Measurements from ENCODE around the gene SCRN2.

DNA sequence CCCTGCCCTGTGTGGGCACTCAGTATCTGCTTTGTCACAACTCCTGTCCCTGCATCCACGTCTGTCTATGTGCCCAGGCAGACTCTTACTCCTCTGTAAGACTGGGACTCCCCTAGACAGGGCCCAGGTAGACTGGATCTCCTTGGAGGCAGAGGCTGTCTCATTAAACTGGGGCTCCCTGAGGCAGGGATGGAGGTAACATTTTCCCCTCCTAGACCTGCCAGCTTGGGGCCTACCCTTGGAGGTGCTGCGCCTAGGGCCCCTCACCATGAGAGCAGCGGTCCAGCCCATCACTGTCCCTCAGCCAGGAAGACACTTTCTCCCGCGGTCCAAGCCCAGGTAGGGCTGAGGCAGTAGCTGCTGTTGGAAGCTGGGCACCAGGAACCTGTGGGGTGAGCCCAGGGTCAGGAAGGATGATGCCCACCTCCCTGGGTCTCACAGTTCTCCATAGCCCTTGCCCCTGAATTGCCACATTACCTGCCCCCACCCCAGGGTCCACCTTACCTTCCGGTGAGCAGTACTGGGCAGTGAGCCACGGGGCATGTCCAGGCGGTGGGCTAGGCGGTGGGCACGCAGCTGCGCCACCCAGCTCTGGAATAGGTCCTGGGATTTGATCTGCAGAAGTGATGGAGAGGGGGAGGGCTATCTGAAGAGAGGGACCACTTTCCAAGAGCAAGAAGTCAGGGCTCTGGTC lies 22.9 kb downstream of the SCRN2 start:
- TF ChIP-seq POLR2A (IDR thresholded peaks at IDR 0.05): no peak
- TF ChIP-seq, protein P1, sequence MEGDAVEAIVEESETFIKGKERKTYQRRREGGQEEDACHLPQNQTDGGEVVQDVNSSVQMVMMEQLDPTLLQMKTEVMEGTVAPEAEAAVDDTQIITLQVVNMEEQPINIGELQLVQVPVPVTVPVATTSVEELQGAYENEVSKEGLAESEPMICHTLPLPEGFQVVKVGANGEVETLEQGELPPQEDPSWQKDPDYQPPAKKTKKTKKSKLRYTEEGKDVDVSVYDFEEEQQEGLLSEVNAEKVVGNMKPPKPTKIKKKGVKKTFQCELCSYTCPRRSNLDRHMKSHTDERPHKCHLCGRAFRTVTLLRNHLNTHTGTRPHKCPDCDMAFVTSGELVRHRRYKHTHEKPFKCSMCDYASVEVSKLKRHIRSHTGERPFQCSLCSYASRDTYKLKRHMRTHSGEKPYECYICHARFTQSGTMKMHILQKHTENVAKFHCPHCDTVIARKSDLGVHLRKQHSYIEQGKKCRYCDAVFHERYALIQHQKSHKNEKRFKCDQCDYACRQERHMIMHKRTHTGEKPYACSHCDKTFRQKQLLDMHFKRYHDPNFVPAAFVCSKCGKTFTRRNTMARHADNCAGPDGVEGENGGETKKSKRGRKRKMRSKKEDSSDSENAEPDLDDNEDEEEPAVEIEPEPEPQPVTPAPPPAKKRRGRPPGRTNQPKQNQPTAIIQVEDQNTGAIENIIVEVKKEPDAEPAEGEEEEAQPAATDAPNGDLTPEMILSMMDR (IDR thresholded peaks at IDR 0.05): no peak
